Measurements from ENCODE around the gene XYLT1. TPM values are rescaled to one million over a fixed set of nuclear protein-coding genes. Genes with fewer than 3 reads are reported as not detected.
"Not testable (repeated sequence)": the region's sequence is repeated elsewhere in the genome, so short reads cannot be mapped to it uniquely, and the experiment has no call there.

XYLT1 gene
- total RNA-seq, 1 experiment from 2014 or later = 8.3 TPM

DNA sequence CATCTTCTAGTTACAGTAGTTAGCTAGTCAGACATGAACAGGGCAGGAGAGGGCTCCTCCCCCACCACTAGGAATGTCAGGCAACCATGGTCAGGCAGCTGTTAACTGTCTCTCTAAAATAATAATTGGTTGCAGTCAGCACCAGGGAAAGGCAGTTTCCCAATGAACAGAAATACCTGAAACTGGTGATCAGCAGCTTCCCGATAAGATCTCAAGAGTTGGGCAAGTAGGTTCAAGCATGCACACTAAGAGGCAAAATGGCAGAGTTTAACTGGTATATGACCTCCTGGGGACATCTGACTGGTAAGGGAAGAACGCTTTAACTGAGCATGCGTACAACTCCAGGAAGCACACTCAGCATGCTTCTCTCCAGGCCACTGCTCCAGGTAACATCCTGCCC is 12.6 kb upstream of the XYLT1 start:
- no peak for DNase-seq (ENCODE audit: low spot score)

- not testable (repeated sequence) for DNase-seq (ENCODE audit: low spot score)
Observed at GRCh38 chr16:17482341-17482740, 11.6 kb upstream of the XYLT1 start.

DNA sequence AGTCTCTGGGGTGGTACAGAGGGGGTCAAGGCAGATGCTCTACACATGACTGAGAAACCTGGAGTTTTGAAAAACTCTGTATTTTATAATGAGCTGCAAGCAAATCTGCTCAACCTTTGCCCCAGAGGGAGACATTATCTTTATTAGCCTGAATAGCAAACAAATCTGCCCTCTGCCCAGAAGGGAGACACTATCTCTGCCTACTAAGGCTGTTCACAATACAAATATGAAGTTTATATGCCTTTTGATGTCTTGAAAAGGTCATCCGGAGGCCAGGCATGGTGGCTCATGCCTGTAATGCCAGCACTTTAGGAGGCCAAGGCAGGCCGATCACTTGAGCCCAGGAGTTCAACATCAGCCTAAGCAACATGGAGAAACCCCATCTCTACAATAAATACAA is 11.0 kb upstream of the XYLT1 start:
- no peak for DNase-seq (ENCODE audit: low spot score)

GRCh38 chr16:17477260-17477545 is 6.4 kb upstream of the XYLT1 start:
- not testable (repeated sequence) for DNase-seq (ENCODE audit: low spot score)

GRCh38 chr16:17476414-17477259 is 5.9 kb upstream of the XYLT1 start:
- DNase-seq (ENCODE audit: low spot score) = peak; percentile 67

DNA sequence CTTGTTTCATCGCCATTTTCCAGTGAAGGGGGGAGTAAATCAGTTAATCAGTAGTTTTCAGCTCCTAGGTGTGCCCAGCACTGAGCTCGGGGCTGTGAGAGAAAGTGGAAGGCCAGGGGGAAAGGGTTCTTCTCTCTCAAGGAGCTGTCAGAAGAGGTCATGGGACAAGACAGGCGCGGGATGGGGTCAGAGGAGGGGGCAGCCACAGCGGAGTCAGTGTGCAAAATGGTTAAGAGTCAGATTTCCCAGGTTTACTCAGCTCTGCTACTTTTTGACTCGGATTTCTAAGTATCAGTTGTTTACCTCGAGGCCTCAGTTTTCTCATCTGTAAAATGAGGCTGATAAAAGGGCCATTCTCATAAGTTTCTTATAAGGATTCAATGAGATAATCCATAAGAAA is 4.3 kb upstream of the XYLT1 start:
- no peak for DNase-seq (ENCODE audit: low spot score)

DNA sequence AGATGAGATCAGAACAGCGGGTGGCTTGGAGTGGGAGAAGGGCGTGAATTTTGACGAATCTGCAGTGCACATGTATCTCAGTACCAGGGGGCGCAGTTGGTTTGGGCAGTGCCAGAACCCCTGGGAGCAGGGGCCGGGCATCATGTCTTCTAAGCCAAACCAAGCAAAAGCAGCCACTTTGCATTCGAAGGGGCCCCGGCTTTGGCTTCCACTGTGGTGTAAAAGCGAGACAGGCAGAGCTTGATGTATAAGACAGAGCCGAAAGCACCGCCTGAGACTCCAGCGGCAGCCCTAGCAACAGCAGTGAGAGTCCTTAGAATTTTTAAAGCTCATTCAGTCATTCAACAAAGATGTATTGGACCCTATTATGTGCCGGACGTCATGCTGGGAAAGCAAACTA is 3.8 kb upstream of the XYLT1 start:
- DNase-seq (ENCODE audit: low spot score) = no peak

GRCh38 chr16:17474037-17474436 is 3.3 kb upstream of the XYLT1 start:
- DNase-seq (ENCODE audit: low spot score) = peak; percentile 23

- DNase-seq (ENCODE audit: low spot score) = no peak
Observed at GRCh38 chr16:17471719-17472461, 1.1 kb upstream of the XYLT1 start.

DNA sequence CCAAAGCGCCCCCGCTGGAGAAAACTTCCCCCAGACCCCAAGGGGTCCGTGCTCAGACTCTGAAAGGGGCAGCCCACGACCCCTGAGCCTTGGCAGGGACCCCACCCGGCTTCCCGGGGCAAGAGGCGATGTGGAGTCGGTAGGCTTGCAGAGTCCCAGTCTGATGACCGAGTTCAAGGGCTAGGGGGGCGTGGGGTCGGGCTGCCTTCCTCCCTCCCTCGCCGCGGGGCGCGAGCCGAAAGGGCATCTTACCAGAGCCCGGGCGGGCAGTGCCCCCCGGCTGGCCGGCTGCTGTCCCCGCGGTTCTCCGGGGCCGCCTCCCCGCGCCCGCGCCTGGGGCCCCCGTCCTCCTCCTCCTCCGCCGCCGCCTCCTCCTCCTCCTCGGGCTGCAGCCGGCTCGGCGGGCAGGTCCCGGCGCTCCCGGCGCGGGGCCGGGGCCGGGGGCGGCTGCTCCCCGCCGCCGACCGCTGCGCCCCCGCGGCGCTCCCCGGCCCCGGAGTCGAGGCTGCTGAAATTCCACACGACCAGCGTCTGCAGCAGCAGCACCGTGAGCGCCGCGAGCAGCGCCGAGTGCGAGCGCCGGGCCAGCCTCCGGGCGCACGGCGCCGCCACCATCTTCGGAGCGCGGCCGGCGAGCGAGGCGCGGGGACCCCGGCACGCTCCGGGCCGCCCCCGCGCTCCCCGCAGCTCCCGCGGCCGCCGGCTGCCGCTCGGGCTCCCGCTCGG is 415 bp downstream of the XYLT1 start:
- DNase-seq (ENCODE audit: low spot score) = no peak

GRCh38 chr16:17469741-17470181 is 999 bp downstream of the XYLT1 start:
- DNase-seq (ENCODE audit: low spot score) = no peak

GRCh38 chr16:17469011-17469740 is 1.6 kb downstream of the XYLT1 start:
- no peak for DNase-seq (ENCODE audit: low spot score)

- no peak for DNase-seq (ENCODE audit: low spot score)
Observed at GRCh38 chr16:17468611-17469010, 2.1 kb downstream of the XYLT1 start.

DNA sequence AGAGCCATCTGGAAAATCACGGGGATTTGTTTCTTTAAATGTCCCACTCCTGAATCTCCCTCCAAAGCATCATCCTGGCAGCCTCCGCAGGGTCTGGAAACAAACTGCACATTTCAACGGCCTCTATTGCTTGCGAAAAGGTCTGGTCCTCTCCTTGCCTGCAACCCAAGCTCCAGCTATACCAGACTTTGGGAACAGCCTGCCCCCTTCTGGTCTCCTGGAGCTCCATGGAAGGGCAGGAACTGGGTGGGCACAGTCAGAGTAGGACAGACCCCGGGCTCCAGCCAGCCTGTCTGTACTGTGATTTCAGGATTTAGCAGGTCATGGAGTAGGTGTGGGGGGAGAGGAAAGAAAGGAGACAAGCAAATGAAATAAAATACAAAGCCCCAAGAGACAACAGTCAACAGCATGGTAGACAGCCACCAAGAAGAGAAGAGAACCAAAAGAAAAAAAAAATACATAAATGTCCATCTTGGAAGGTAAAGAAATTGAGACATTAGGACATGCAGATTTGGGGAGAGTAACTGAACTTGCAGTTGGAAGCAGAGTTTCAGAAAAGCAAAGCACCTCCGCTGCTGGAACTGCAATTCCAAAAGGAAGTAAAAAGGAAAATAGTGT is 2.7 kb downstream of the XYLT1 start:
- peak; percentile 67 for DNase-seq (ENCODE audit: low spot score)

GRCh38 chr16:17466876-17467275 is 3.9 kb downstream of the XYLT1 start:
- no peak for DNase-seq (ENCODE audit: low spot score)

DNA sequence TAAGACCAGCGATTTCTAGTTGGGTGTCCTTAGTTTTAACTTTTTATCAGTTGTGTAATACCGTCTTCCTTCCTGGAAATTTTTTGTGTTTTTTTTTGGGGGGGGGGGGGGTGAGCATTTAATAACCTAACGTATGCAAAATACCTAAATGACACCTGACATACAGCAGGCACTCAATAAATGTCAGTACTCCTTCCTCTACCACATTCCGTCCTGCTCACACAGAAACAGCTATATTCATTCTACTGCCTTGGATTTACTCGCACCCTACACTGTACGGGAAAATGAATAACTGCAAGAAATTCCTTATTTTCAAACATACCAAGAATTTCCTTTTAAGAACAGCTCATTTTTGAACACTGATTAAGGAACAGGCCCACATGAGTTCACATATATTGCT is 5.3 kb downstream of the XYLT1 start:
- DNase-seq (ENCODE audit: low spot score) = no peak

- no peak for DNase-seq (ENCODE audit: low spot score)
Observed at GRCh38 chr16:17463335-17463734, 7.4 kb downstream of the XYLT1 start.

DNA sequence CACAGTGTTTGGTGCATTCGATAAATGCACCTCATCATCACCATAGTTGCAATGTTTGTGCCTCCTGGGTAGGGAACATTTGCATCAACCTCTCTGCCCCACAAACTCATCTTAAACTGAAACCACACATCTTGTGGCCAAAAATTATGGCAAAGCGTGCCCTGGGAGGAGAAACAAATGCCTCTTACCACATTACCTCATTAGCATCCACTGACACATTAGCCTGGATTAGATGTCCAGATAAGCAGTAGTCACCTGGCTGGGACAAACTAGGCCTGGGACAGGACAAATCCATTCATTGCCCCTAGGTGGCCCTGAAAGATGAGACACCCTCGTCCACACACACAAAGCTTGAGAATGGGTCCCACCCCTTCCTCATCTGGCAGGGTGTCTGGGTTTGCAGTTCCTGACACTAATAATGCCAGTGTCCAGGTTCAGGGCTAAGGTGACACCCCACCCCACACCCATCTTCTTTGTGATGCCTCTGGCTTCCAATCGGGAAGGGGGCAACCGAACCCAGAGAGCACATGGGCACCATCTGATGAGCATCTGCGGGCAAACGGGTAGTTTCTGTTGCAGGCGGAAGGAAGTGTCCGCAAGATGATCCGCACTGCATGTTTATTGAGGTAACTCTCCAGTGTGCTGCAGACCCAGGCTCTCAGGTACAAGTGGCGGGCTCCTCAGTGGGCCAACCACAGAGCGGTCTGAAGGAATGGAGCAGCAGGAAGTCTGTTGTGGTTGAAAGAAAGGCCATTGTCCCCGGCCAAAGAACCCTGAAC is 8.6 kb downstream of the XYLT1 start:
- no peak for DNase-seq (ENCODE audit: low spot score)

DNA sequence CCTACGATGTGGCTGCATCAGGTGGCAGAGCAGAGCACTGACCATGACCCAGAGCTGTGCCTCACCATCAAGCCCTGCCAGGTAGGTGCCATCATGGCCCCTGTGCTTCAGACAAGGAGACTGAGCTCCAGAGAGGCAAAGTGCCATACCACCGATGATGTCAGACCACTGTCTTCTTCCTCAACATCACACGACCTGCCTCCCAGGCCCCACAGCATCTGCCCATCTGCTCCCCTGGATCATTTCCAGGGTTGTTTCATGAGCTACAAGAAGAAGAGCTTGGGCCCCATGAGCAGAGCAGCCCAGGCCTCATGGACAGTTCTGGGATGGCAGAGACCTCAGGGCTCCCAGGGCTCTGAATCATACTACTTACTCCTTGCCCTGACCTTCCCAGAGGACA is 9.9 kb downstream of the XYLT1 start:
- no peak for DNase-seq (ENCODE audit: low spot score)

GRCh38 chr16:17459903-17460521 is 10.7 kb downstream of the XYLT1 start:
- no peak for DNase-seq (ENCODE audit: low spot score)

Measured in H4 (cell line).